ENCODE data around the gene ITCH.

GRCh38 chr20:34541917-34542316 is 178.8 kb downstream of the ITCH start:
- TF ChIP-seq CTCF (IDR thresholded peaks at IDR 0.05; ENCODE audit: insufficient read depth, low read length, poor library complexity, severe bottlenecking) (no peak), EZH2phosphoT487 (conservative IDR thresholded peaks at IDR 0.05; ENCODE audit: low read length) (no peak)
